Stimulated activated CD8-positive, alpha-beta memory T cell treated with anti-CD3 and anti-CD28 coated beads, Interleukin-4, amount 100 ng/mL, for 4 hours (primary cell): ENCODE data around the gene CTTN.
"Not testable (repeated sequence)": the region's sequence is repeated elsewhere in the genome, so short reads cannot be mapped to it uniquely, and the experiment has no call there.

Experiments
- DNase-seq, 2 donors: peaks; one replicate each; pipeline ENCODE4 v3.0.0-alpha.2; 2020; ENCODE audit warnings: low read depth in 2 of 2, low spot score in 1 of 2

CTTN gene

GRCh38 chr11:70381350-70381749, 17.0 kb upstream of the CTTN start:
- DNase-seq = no peak

- DNase-seq = no peak
Measured at GRCh38 chr11:70381872-70382861, 16.2 kb upstream of the CTTN start.

GRCh38 chr11:70383664-70384565, 14.4 kb upstream of the CTTN start:
- DNase-seq = no peak

- no peak for DNase-seq
Measured at GRCh38 chr11:70384566-70385152, 13.7 kb upstream of the CTTN start.

GRCh38 chr11:70387564-70387963, 10.8 kb upstream of the CTTN start:
- DNase-seq = no peak

GRCh38 chr11:70389201-70389600, 9.1 kb upstream of the CTTN start:
- DNase-seq = no peak

GRCh38 chr11:70390882-70391281, 7.4 kb upstream of the CTTN start:
- not testable (repeated sequence) for DNase-seq

GRCh38 chr11:70394211-70394950, 3.9 kb upstream of the CTTN start:
- no peak for DNase-seq

GRCh38 chr11:70397336-70397982, 870 bp upstream of the CTTN start:
- no peak for DNase-seq

- no peak for DNase-seq
Measured at GRCh38 chr11:70398834-70399680, 728 bp downstream of the CTTN start.

- DNase-seq = no peak
Measured at GRCh38 chr11:70399681-70400112, 1.4 kb downstream of the CTTN start.

- no peak for DNase-seq
Measured at GRCh38 chr11:70400643-70401042, 2.3 kb downstream of the CTTN start.

GRCh38 chr11:70402016-70402415, 3.7 kb downstream of the CTTN start:
- no peak for DNase-seq

GRCh38 chr11:70402685-70403084, 4.4 kb downstream of the CTTN start:
- DNase-seq = no peak

- DNase-seq = no peak
Measured at GRCh38 chr11:70404244-70404643, 5.9 kb downstream of the CTTN start.

GRCh38 chr11:70405679-70406395, 7.5 kb downstream of the CTTN start:
- no peak for DNase-seq

- no peak for DNase-seq
Measured at GRCh38 chr11:70407121-70407520, 8.8 kb downstream of the CTTN start.

GRCh38 chr11:70407814-70408213, 9.5 kb downstream of the CTTN start:
- no peak for DNase-seq

- not testable (repeated sequence) for DNase-seq
Measured at GRCh38 chr11:70408326-70408725, 10.0 kb downstream of the CTTN start.
